Measurements from ENCODE around the gene COPRS.
"Not testable (repeated sequence)": the region's sequence is repeated elsewhere in the genome, so short reads cannot be mapped to it uniquely, and the experiment has no call there.

Gene COPRS

DNA sequence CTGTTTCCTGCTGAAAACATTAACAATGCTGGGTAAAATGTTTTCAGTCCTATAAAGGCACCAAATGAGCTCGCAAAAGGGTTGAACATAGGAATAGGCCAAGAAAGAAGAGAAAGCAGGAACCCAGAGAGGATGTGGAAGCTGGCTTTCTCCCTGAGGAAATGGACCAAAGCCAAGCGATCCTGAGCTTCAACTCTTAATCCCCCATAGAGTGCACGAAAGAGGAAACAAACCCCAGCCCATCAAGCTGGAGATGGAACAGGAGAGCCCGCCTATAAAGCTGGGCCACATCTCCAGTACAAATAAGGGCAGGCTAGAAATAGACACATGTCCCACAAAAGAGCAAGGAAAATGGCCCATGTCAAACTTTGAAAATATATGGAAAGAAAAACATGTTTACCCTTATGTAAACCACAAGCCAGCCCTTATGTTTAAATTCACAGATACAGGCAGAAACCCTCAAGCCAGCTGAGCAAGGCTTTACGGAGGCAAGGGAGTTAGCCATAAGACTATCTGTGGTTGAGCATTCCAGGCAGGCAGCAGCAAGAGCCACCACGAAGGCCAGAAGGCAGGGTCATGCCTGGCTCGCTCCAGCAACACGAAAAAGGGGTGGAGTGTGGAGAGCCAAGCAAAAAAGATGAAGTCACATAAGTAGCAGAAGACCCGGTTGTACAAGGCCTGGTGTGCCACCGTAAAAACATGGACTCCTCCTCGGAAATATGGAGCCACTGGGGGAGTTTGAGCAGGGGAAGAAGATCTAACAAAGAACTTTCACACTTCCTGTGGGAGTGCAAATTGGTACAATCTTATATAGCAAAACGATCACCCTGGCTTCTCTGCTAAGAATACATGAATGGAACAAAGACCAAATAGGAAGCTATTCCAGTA lies 27.8 kb downstream of the COPRS start:
- DNase-seq (ENCODE audit: low spot score): no peak
- no peak for TF ChIP-seq CTCF (IDR thresholded peaks at IDR 0.05; ENCODE audit: extremely low read depth, missing control alignments)

DNA sequence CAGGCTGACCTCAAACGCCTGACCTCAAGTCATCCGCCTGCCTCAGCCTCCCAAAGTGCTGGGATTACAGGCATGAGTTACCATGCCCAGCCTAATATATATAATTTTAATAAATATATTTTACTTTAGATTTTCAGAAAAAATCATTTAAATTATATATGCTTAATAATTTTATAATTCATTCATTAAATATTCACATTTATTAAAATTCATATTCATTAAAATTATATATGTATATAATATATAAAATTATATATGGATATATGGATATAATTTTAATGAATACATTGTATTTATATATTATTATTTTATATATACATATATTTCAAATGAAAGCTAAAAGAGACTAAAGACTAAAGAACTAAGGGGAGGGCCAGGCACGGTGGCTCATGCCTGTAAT lies 29.4 kb downstream of the COPRS start:
- no peak for DNase-seq (ENCODE audit: low spot score)
- no peak for TF ChIP-seq CTCF (IDR thresholded peaks at IDR 0.05; ENCODE audit: extremely low read depth, missing control alignments)

- DNase-seq (ENCODE audit: low spot score): not testable (repeated sequence)
These were observed 30.1 kb downstream of the COPRS start for GRCh38 chr17:31828955-31829354.

GRCh38 chr17:31825961-31826691 lies 32.9 kb downstream of the COPRS start:
- no peak for TF ChIP-seq CTCF (IDR thresholded peaks at IDR 0.05; ENCODE audit: extremely low read depth, missing control alignments)
- no peak for DNase-seq (ENCODE audit: low spot score)

DNA sequence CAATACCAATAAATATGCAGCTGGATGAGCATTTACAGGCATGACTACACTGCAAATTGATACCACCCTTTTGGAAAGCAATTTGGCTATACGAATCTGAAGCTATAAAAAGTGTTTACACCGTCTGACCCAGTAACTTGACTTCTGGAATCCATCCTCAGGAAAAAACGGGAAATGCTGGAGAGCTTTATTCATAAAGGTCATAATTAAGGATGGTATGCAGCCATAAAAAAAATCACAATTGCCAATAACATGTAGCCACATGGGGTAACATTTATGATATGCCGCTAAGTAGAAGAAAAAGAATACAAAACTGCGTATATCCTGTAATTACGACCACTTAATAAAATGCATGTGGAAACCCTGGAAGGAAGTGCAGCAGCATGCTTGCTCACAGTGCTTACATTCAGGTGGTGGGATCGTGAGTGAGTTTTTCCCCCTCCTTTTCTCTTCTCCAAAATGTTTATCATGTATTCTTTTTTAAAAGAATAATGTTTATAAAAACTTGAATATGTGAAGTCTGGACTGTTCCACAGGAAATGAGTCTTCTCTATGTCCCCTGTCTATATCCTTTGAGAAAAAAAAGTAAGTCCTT lies 34.2 kb downstream of the COPRS start:
- TF ChIP-seq CTCF (IDR thresholded peaks at IDR 0.05; ENCODE audit: extremely low read depth, missing control alignments): no peak
- no peak for DNase-seq (ENCODE audit: low spot score)

DNA sequence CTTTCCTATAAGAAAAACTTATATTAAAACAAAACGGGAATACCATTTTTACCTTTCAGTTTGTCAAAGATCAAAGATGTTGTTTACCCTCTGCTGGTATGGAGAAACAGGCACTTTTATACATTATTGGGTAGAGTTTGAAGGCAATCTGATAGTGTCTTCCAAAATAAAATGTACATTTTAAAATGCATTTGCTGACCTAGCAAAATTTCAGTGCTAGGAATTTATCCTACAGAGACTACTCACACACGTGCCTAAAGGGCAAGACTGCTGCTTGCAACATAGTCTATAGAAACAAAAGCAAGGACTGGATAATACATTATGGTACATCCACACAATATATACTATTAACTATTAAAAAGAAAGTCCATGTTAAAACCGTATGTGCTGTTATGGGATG lies 36.0 kb downstream of the COPRS start:
- no peak for DNase-seq (ENCODE audit: low spot score)
- no peak for TF ChIP-seq CTCF (IDR thresholded peaks at IDR 0.05; ENCODE audit: extremely low read depth, missing control alignments)

DNA sequence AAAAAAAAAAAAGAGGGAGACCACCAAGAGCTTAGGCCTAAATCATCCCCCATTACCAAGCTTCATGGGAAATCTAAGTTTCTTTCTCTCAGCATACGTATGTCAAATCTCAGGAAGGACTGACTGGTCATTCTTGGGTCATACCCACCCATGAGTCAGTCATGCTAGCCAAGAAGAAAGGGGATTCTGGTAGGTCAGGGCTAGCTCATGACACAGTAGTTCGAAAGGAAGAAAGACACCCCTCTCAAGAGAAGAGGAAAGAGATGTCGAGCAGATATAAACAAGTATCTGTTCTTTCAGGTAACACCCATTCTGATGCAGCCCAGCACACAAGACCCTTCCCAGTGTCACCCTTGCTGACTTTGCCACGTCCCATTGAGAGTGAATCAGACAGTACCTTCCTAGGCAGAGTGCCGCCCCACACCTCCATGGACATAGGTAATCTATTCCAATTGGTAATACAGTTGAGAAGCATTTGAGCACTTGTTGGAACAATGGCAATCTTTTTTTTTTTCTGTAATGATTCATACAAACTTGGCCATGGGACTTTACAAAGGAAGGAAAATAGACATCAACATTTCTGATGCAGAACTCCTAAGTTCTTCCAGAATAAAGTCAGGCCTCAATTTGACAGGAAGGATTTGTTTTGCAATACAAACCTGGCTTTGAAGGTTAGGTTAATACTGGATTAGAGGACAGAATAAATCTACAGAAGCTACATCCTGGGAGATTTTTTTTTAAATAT lies 38.2 kb downstream of the COPRS start:
- no peak for TF ChIP-seq CTCF (IDR thresholded peaks at IDR 0.05; ENCODE audit: extremely low read depth, missing control alignments)
- no peak for DNase-seq (ENCODE audit: low spot score)
